GM12878 (cell line): ENCODE measurements around the gene DCTN4. TPM values are rescaled to one million over a fixed set of nuclear protein-coding genes. Genes with fewer than 3 reads are reported as not detected.

Experiments used
- ATAC-seq: fragments of 200-7000 bp; cut with Tn5 transposase; 3 replicates; pipeline ENCODE4 v1.9.1; 2020; ENCODE audit warnings: mild to moderate bottlenecking, moderate library complexity
- BruUV-seq: library from RNA; stranded (reverse); fragments of 400-500 nt; replicated peaks from 2 replicates; lab custom pipeline; 2021; lab: Mats Ljungman, UMichigan
- CTCF ChIA-PET: fragments of 300-600 bp; sonication (Branson Sonifier 250); formaldehyde crosslinking; extraction: SDS; loops from one replicate; lab custom pipeline; 2021; ENCODE audit warnings: inconsistent platforms; lab: Yijun Ruan, JAX
- POLR2A ChIA-PET: fragments of 350-600 bp; formaldehyde crosslinking; extraction: SDS; loops from one replicate; lab custom pipeline; 2021; ENCODE audit warnings: inconsistent platforms; lab: Charles Lee
- RAD21 ChIA-PET: fragments of 300-600 bp; sonication (Branson Sonifier 250); formaldehyde crosslinking; loops from one replicate; lab custom pipeline; 2023; ENCODE audit warnings: antibody characterized with exemption; ENCODE audit not compliant: unreplicated experiment; lab: Charles Lee
- SMC1A ChIA-PET: fragments of 300-600 bp; sonication (Branson Sonifier 250); formaldehyde crosslinking; loops from one replicate; lab custom pipeline; 2023; ENCODE audit not compliant: unreplicated experiment, uncharacterized antibody; lab: Charles Lee
- DNase-seq: peaks from one replicate; pipeline ENCODE4 v3.0.0-alpha.2; 2011; ENCODE audit warnings: low read depth, low spot score
- FAIRE-seq: peaks from 3 replicates; lab custom pipeline; 2011; peaks lifted over from hg19 to GRCh38; lab: Jason Lieb, UNC
- H2AFZ ChIP-seq: 2 replicates; pipeline ENCODE4 v1.6.0; 2011; ENCODE audit warnings: low read depth, low read length, control low read depth; ENCODE audit not compliant: control insufficient read depth
- H3K27ac ChIP-seq: 2 replicates; pipeline ENCODE4 v1.5.1; 2011; ENCODE audit warnings: control low read depth; ENCODE audit not compliant: control insufficient read depth, insufficient read depth
- H3K27me3 ChIP-seq, 2 experiments: replicated peaks in 1 of 2; 2 replicates each; pipeline versions ENCODE4 v1.6.0 to v1.6.1; 2011; ENCODE audit warnings: low read length in 1 of 2; ENCODE audit not compliant: control insufficient read depth in 2 of 2, insufficient read depth in 2 of 2
- H3K36me3 ChIP-seq, 2 experiments: 2 replicates each; pipeline ENCODE4 v1.5.1; 2011; ENCODE audit warnings: low read length in 1 of 2; ENCODE audit not compliant: control insufficient read depth in 2 of 2, insufficient read depth in 2 of 2
- H3K4me1 ChIP-seq: 2 replicates; pipeline ENCODE4 v1.6.1; 2011; ENCODE audit warnings: mild to moderate bottlenecking, low read length, moderate library complexity, mixed read lengths; ENCODE audit not compliant: control insufficient read depth, insufficient read depth
- H3K4me2 ChIP-seq: 2 replicates; pipeline ENCODE4 v1.6.0; 2011; ENCODE audit warnings: control low read depth; ENCODE audit not compliant: control insufficient read depth, insufficient read depth
- H3K4me3 ChIP-seq: fragments of 200-600 bp; sonication (generic); 2 replicates; pipeline ENCODE4 v1.5.1; 2016
- H3K79me2 ChIP-seq: 2 replicates; pipeline ENCODE4 v1.6.0; 2011; ENCODE audit warnings: low read length; ENCODE audit not compliant: control insufficient read depth, insufficient read depth
- H3K9ac ChIP-seq: 2 replicates; pipeline ENCODE4 v1.8.0; 2011; ENCODE audit warnings: low read length, control low read depth, mixed read lengths; ENCODE audit not compliant: control insufficient read depth, insufficient read depth
- H3K9me3 ChIP-seq: replicated peaks from 3 replicates; pipeline ENCODE4 v1.5.1; 2011; ENCODE audit warnings: mild to moderate bottlenecking, low read length; ENCODE audit not compliant: control insufficient read depth, insufficient read depth
- H4K20me1 ChIP-seq: 2 replicates; pipeline ENCODE4 v1.6.0; 2011; ENCODE audit not compliant: control insufficient read depth, insufficient read depth
- ATF7 ChIP-seq: fragments of 450-650 bp; IDR thresholded peaks from 2 replicates; pipeline ENCODE4 v1.6.1; 2016; ENCODE audit warnings: low read depth, mild to moderate bottlenecking
- HDGF ChIP-seq: fragments of 450-650 bp; IDR thresholded peaks from 2 replicates; pipeline ENCODE4 v1.6.1; 2016; ENCODE audit warnings: antibody characterized with exemption
- SMARCA5 ChIP-seq: fragments of 450-650 bp; IDR thresholded peaks from 2 replicates; pipeline ENCODE4 v1.6.1; 2017; ENCODE audit warnings: mild to moderate bottlenecking
- SREBF1 ChIP-seq: IDR thresholded peaks from 2 replicates; pipeline ENCODE4 v1.6.1; 2012; ENCODE audit warnings: mild to moderate bottlenecking, low read length
- STAT3 ChIP-seq: IDR thresholded peaks from 2 replicates; pipeline ENCODE4 v1.6.1; 2011; ENCODE audit warnings: low read depth, low read length, improper control_type of control experiment
- WGBS: methylation state at CpG from one replicate; pipeline ENCODE4 v1.1.6; 2016; ENCODE audit warnings: low lambda C conversion rate; ENCODE audit not compliant: insufficient replicate concordance, insufficient coverage; ENCODE audit errors: missing lambda C conversion rate; 5-methylcytosine and 5-hydroxymethylcytosine counted together
- in situ Hi-C: fragments of 300-500 bp; cut with MboI; formaldehyde crosslinking; loops from 9 replicates; pipeline ENCODE4 v1.14.3; 2018; ENCODE audit warnings: mixed read lengths
- intact Hi-C: fragments of 100-400 bp; cut with micrococcal nuclease; formaldehyde crosslinking; loops from one replicate; pipeline ENCODE4 v1.14.2; 2022; ENCODE audit not compliant: unreplicated experiment
- polyA plus RNA-seq, 11 experiments: library from polyadenylated mRNA; depleted of rRNA in 4 of 11; unstranded in 6 of 11; stranded (reverse) in 5 of 11; fragments of >200 nt; fragmentation: Nextera tagmentation in 4 of 11; fragmentation: Illumina TruSeq in 1 of 11; extraction: Ambion mirVana in 4 of 11; extraction: Trizol in 1 of 11; gene quantifications; 1 replicate in 1 of 11; 2 replicates in 10 of 11; pipeline versions ENCODE4 v1.2.1 to v1.2.3, GENCODE V29; 2011 to 2016; ENCODE audit warnings: inconsistent platforms in 2 of 11, missing spikeins in 2 of 11, low read depth in 1 of 11
- total RNA-seq, 4 experiments: library from RNA; depleted of rRNA in 3 of 4; stranded (reverse); fragments of >200 nt in 3 of 4; fragmentation: Illumina TruSeq in 1 of 4; extraction: Trizol in 1 of 4; gene quantifications; 2 replicates each; pipeline versions ENCODE4 v1.2.1 to v1.2.3, GENCODE V29; 2013 to 2021
- TF ChIP-seq, protein P1 (sequence below): IDR thresholded peaks from 2 replicates; pipeline ENCODE4 v1.6.1; 2011; ENCODE audit warnings: borderline replicate concordance, low read depth, mild to moderate bottlenecking, moderate library complexity, low read length; ENCODE audit not compliant: insufficient read depth, poor library complexity, severe bottlenecking
- TF ChIP-seq, protein P2 (sequence below): IDR thresholded peaks from 2 replicates; pipeline ENCODE4 v1.6.1; 2012; ENCODE audit warnings: low read depth, low read length, improper control_type of control experiment

DCTN4 gene
- total and polyA plus RNA-seq, 10 of the 15 experiments (the other 5 are each of a cell fraction or from before 2014, with no cell fraction given): 7.6 to 27.8 (median 18.0) TPM

DNA sequence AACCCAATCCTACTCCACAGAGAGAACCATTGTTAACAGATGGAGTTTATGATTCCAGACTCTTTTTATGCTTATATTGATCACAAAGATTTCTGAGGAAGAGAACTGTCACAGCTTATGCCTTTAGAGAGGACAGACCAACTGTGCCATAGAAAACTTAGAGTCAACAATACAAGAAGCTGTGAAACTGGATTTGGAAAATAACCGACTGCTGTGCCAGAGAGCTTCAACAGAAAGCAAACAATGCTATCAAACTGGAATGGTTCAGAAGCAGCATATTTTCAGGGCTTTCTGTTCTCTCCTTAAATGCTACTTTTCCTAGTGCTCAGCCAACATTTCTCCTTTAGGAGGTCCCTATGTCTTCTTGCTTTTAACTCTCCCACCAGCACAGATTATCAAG, 5.0 kb downstream of the DCTN4 start:
- WGBS: 100% methylated on average over 1 of the region's 1 CpG
- no TSS peak for BruUV-seq
- ATAC-seq (no peak), DNase-seq (no peak), FAIRE-seq (no peak)
- H3K36me3 ChIP-seq: peaks cover 4 to 14% of the 10 kb centered on the region in 2 experiments; a peak in 3 of 4 replicates
- TF ChIP-seq SREBF1 (no peak), STAT3 (no peak), SMARCA5 (no peak), HDGF (no peak), ATF7 (no peak)
- TF ChIP-seq, protein P1, sequence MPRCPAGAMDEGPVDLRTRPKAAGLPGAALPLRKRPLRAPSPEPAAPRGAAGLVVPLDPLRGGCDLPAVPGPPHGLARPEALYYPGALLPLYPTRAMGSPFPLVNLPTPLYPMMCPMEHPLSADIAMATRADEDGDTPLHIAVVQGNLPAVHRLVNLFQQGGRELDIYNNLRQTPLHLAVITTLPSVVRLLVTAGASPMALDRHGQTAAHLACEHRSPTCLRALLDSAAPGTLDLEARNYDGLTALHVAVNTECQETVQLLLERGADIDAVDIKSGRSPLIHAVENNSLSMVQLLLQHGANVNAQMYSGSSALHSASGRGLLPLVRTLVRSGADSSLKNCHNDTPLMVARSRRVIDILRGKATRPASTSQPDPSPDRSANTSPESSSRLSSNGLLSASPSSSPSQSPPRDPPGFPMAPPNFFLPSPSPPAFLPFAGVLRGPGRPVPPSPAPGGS: no peak
- TF ChIP-seq, protein P2, sequence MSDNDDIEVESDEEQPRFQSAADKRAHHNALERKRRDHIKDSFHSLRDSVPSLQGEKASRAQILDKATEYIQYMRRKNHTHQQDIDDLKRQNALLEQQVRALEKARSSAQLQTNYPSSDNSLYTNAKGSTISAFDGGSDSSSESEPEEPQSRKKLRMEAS: no peak
- H3K79me2 ChIP-seq: peaks cover 49% of the 10 kb centered on the region
- H3K4me3 ChIP-seq: no peak overlapping the region
- no peak overlapping the region for H2AFZ ChIP-seq
- ChIA-PET SMC1A (interaction anchor here (0.6 to 1.4 kb wide), 4 partner anchors 11 to 418 kb away, joined by 3 to 5 read pairs (median 4); partner anchors contain the start of gene IRGM), POLR2A (interaction anchor here (0.6 to 1.8 kb wide), 2 partner anchors 12 to 16 kb away, joined by 3 to 6 read pairs; no protein-coding TSS in a partner anchor), RAD21 (interaction anchor here (0.6 kb wide), 1 partner anchor 360 kb away, joined by 3 read pairs; no protein-coding TSS in a partner anchor), CTCF (interaction anchor here (0.8 to 1.5 kb wide), 2 partner anchors 18 to 53 kb away, joined by 3 read pairs; partner anchors contain the start of gene RBM22)
- no peak overlapping the region for H3K27ac ChIP-seq
- peaks cover 3% of the 10 kb centered on the region for H3K9me3 ChIP-seq
- no peaks in the 10 kb centered on the region for H3K27me3 ChIP-seq
- in situ Hi-C loops (no loop called here), intact Hi-C loops (no loop called here)
- no peaks in the 10 kb centered on the region; the same call in 1 of the 2 replicates for H3K4me1 ChIP-seq
- H4K20me1 ChIP-seq: no peaks in the 10 kb centered on the region
- no peak overlapping the region for H3K4me2 ChIP-seq
- H3K9ac ChIP-seq: no peak overlapping the region
